Ammon's horn (tissue), 1 donor: ENCODE results near the gene NWD2.

ENCODE experiments used
- DNase-seq: peaks from one replicate; pipeline ENCODE4 v3.0.0-alpha.2; 2016; ENCODE audit warnings: low spot score

NWD2 gene

DNA sequence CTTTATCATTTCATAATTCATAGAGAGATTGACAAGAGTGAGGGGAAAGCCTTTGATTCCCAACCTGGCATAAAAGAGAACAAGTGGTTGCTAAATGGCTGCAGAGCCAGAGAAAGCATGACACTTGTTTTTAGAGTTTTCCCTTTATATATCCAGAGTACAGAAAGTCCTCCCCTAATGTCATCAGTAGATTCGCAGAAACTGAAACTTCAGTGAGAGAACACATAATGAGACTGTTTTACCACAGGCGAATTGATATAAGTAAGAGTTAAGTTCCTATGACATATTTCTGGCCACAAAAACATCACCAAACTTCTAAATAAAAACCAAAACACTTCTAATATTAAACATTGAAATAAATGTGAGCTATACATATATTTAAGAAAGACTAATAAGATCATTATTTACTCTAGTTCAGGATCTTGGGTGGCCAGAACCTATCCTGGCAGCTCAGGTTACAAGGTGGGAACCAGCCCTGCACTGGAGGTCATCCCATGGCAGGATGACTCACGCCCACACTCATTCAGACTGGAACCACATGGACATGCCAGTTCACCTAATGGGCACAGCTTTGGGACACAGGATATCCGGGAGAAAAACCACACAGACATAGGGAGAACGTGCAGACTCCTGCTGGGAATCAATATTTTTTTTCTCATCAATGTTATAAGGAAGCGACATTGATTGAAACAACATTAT, 35.5 kb downstream of the NWD2 start:
- DNase-seq = no peak

DNA sequence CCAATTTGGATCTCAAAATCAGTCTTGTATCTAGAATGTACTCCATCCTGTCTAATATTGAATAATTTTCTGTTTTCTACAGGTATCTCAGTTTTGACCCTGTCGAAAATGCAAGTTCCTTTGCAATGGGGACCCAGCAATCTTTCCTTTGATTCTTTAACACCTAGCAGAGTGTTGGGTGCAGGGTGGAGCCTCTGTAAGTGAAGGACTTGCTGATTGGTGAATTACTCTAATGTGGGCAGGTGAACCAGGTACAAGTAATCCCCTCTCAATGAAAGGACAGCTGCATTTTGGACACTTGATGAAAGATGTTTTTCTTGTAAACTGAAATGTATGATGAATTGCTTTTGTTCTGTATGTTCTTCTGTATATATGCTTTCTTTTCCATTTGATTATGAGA, 54.9 kb downstream of the NWD2 start:
- DNase-seq = no peak

DNA sequence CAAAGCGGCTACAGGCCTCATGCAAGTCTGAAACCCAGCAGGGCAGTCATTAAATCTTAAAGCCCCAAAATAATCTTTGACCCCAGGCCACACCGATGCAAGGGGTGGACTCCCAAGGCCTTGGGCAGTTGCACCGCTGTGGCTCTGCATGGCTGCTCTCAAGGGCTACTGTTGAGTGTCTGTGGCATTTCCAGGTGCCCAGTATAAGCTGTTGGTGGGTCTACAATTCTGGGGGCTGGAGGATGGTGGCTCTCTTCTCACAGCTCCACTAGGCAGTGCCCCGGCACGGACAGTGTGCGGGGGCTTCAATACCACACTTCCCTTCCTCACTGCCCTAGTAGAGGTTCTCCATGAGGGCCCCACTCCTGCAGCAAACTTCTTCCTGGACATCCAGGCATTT, 60.1 kb downstream of the NWD2 start:
- DNase-seq = no peak

DNA sequence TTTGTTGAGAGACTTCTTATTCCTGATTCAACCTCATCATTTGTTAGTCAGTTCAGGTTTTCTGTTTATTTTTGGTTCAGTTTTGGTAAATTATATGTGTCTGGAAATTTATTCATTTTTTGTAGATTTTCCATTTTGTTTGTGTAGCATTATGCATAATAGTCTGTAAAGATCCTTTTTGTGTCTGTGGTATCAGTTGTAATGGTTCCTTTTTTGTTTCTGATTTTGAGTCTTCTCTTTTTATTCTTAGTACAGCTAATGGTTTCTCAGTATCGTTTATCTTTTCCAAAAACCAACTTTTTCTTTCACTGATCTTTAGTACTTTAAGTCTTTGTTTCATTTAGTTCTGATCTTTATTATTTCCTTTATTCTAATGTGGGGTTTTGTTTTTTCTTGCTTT, 61.4 kb downstream of the NWD2 start:
- no peak for DNase-seq

DNA sequence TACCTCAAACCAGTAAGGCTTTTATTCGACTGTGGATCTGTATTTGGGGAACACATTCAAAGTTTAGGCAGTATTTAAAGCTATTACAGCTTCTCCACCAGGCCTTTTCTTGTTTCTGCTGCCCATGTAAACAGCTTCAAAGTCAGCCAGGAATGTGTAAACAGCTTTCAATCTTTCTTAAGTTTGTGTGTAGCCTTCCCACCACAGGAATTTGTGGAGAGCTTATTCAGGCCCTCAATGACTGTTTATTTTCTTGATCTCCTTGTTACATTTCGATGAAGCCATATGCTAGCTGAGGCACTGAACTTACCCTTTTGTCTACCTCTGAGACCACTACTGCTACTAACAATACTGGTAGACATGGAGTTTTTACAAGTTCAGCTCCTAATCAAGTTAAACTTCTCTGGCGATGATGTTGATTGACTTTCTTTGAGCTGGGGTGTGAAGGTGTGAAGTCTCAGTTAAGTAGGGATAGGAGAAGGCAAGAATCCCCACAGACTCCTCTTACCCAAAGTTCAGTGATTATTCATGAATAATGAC, 72.6 kb downstream of the NWD2 start:
- no peak for DNase-seq

DNA sequence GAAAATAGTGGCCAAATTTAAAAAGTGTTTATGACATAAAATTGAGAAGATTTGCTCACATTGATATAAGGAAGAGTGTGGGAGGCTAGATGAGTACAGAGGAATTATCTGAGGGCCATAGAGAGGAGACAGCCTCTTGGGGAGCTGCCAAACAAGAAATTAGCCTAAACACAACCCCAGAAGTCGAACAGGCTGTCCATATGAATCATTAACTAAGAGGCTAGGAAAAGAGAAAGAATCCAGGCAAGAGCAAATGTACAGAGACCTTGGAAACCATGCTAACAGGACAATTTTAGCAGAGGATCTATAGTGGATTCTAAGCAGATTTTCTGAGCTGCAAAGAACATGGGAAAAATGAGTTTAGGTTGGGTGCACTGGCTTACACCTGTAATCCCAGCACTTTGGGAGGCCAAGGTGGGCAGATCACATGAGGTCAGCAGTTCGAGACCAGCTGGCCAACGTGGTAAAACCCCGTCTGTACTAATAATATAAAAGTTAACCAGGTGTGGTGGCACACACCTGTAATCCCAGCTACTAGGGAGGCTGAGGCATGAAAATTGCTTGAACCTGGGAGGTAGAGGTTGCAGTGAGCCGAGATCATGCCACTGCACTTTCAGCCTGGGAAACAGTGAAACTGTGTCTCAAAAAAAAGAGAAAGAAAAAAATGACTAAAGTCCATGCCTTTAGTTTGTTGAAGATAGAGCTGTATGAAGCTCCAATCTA, 76.1 kb downstream of the NWD2 start:
- DNase-seq = no peak

DNA sequence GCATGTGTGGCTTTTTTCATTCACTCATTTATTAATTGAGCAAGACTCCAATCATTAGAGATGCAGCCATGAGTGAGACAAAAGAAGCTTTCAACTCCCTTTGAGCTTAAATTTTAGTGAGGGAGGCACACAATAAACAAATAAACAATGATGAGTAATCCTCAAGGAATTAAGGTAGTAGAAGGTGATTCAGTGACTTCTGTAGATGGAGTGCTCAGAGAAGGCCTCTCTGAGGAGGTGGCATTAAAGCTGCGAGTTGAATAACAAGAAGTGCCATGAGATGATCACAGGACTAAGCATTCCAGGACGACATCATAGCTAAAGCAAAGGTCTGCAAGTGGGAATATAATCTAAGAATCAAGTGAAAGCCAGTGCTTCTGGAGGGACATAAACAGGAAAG, 77.6 kb downstream of the NWD2 start:
- DNase-seq = no peak

DNA sequence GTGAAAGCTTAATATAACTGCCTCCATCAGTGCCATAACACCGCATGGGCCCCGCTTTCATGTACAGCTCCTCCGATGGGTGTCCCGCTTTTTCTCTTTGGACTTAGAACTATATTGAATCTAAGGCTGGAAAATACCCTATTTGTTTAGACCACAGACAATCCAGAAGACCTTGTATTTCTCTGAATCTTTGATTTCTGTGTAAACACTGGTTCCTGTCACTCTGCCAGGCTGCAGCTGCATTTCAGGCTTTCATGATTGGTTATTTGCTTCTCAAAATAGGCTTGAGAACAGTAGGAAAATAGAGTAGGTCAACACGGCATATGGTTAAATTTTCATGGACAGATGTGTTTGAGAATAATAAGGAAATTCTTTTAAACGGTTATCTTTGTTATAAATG, 80.0 kb downstream of the NWD2 start:
- peak; percentile 65 for DNase-seq

DNA sequence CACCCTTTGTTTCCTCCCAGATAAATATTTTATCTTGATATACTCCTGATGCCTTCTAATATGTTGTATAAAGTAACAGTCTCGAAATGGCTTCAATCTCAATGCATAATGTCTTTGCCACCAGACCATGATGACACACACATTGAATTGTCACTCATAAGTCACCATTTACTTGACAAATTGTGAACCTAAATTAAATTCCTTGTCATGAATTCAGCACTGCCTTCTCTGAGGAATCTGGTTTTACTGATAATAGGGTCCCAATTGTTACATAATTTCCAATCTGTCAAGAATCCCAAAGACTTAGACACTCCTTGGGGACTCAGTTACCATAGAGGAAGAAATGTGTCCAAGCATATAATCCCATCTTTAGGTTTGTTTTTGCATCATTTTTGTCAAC, 82.3 kb downstream of the NWD2 start:
- no peak for DNase-seq

DNA sequence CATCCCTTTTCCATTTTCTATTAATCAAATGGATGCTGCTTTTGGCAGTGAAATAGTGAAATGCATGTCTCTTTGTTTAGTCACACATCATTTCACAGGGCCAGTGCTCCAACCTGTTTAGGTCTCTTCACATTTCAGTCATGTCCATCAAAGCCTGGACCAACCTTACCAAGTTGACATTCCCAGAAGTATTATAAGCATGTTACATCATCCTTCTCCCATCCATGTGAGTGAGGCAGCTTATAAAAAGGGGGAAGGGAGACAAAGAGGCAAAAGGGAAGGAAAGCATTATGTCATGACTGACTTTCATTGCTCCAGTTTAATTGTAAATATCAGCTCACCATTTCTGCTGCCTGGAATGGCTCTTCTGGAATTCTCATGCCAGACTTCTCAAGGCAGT, 94.4 kb downstream of the NWD2 start:
- DNase-seq = no peak

DNA sequence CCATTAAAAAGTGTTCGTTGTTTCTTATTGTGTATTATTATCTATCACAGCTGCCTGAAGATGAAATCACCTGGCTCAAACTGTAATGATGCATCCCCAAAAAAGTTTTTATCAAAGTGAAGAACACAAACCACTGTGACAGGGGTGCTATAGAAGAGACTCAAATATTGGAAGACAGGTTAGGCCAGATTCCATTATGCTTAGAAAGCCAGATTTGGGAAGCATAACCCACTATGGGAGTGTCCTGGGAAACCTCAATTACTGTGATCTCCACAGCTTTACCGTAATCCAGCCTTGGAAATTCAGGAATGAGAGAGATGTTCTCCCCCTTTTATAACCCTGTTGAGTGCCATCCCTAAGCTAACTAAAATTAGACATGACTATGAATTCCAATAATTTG, 114.2 kb downstream of the NWD2 start:
- no peak for DNase-seq

DNA sequence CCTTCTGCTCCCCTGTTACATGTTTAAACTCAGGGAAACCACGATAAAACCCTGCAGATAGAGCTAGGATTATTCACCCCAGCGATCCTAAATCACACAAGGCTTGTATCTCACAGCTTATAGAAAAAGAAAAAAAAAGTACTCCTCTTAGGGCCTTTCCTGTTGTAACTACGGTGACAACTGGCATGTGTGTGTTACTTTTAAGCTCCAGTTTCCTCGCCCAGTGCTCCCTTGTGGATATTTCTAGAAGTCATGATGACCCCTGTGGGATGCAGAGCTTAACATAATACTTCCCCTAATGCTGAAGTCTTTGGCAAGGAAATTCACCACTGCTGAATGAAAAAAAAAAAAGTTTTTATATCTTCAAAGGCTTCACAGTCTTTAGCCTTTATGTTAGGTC, 114.7 kb downstream of the NWD2 start:
- no peak for DNase-seq

DNA sequence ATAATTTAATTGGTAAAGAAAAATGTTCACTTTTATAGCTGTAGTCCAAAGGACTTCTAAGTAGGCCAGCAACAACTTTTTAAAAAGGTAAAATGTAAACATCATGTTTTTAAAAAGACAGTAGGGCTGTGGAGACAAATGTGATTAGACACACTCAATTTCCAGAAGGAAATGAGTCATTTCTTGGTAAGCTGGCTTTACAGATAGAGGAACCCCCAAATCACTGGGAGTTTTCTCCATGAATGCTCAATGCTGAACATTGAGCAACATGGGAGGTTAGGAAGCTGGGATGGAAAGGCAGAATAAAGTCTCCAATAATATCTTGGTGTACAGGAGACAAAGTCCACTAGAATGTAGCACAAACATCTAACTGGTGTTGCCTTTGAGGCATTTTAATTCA, 121.3 kb downstream of the NWD2 start:
- DNase-seq = no peak

DNA sequence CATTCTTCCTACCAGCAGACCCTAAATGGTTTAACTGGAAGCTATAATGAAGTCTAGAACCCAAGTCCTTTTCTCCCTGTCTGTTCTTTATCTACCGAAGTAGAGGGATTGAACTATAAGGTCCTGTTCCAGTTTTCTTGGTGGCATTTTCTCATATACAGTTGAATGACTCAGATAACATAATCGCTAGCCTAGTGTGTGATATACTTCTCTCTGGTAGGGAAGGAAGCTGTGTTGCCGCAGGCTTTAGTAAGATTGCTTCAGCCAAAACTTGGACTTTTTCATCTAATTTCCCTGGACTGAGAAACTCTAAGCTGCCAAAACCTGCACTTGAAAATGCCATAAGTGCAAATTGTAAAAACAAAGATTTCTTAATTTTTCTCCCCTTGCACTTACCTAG, 123.4 kb downstream of the NWD2 start:
- no peak for DNase-seq

DNA sequence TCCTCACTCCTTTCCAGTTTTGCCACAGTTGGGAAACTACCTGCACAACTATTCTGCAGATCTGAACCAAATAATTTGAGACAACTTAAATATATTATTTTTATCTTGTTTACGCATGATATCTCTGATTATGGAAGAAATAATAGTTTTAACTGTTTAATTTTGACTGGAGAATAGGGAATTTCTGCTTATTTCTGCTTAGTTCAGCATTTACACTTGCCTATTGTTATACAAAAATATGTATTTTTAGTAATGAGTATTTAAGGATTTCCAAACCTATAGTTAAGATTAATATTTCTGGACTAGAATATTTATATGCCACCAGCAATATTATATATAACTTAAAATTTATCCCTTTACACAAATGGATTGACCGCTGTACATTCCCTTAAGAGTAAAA, 125.5 kb downstream of the NWD2 start:
- no peak for DNase-seq

DNA sequence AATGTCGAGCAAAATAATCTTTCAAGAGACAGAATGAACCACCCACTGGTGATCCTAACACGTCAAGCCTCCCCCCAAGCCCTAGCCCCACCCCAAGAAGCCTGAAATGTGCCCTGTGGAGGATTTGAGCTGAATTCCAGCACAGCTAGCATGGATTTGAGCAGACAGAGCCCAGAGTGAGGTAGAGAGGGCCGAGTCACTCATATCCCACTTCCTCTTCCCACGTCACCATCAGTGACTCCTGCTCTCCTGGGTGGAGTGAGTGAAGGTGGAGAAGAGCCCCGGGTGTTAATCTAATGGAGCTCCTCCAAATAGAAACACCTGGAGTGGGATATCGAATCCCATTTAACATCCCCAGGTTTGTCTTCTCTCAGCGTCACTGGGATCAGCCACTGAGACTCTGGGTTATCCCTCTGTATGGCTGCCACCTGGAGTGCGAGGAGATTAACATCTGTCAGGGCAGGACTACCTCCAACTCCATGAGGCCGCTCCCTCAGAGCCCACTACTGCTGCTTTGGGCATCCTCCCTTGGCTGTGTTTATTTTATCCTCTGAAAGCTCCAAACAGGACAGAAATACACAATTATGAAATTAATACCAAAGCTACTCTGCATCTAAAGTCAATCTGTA, 136.6 kb downstream of the NWD2 start:
- DNase-seq = no peak

DNA sequence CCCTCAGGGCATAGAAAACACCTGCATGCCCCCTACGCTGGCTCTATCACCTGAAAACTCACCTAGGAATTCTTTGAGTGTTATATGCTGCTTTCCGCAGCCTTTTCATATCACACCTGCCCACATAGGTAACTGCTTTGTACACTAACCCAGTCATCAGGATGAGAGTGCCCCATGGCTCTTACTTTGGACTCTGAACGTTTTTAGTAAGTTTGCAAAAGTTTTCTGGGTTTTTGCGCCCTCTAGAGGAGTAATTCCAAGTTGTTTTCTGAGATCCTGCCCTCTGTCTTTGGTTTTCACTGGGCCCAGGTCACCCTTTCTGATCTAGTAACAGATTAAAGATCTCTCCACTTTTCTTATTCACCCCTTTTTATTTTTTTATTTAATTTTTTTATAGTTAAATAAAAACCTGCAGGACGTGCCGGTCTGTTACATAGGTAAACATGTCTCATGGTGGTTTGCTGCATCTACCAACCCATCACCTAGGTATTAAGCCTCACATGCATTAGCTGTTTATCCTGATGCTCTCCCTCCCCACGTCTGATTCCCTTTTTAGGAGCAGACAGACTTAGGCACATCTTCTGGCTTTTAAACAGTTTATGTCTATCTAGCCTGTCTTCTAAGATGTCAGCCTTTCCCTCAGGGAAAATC, 139.2 kb downstream of the NWD2 start:
- DNase-seq = peak; percentile 43

DNA sequence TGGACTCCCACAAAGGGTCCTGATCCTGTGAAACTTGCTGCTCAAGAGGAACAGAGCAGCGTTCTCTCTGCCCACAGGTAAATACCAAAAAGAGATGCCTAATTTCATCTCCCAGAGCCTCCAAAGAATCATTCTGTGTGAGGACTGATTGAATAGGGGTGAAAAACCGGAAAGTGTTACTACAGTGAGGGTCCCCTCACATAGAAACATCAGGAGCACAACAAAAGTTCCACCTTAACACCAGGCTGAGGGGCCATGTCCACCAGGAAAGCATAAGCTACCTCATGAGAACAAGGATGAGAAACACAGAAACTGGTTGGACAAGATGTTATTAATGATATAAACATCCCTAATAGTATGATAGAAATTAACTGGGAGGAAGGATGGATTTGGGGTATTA, 140.9 kb downstream of the NWD2 start:
- DNase-seq = no peak

DNA sequence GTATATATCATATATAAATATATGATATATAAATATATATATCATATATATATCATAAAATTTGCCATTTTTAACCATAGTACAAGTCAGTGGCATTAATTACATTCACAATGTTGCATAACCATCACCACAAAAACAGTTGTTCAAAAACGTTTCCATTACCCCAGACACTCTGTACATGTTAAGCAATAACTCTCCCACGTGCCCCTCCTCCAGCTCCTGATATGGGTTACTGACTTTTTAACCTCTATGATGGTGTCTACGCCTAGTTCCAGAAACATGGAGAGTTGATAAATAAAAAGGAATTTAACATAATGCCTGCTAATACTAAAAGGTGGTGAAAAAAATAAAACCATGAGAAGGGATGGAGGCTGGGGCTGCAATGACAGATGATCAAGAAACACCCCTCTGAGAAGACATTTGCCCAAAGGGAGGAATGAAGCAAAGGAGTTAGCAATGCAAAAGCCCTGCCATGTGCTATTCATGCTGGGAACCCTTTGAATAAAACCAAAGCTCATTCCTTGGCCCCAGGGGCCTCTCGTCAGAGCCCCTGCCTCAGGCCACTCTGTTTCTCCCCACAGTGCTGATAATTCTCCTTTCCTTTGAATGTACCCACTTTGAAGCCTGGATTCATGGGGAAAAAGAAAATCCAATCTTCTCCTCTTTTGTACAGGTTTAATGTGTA, 144.3 kb downstream of the NWD2 start:
- DNase-seq = no peak

DNA sequence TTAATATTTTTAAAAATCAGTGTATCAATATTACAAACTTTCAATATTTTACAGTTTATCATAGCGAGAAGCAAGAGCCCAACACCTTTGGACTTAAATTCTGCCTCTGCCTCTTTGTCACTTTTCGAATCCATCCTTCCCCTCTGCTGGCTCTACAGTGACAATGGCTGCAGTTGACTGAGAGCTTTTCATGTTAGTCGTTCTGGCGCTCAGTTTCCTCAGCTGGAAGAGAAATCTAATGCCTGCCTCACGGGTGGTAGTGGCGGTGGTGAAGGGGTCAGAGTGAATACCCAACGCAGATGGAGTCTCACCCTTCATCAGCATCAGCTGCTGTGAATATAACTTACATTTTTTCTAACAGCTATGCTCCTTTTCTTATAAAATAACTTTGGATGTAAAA, 144.8 kb downstream of the NWD2 start:
- DNase-seq = no peak

DNA sequence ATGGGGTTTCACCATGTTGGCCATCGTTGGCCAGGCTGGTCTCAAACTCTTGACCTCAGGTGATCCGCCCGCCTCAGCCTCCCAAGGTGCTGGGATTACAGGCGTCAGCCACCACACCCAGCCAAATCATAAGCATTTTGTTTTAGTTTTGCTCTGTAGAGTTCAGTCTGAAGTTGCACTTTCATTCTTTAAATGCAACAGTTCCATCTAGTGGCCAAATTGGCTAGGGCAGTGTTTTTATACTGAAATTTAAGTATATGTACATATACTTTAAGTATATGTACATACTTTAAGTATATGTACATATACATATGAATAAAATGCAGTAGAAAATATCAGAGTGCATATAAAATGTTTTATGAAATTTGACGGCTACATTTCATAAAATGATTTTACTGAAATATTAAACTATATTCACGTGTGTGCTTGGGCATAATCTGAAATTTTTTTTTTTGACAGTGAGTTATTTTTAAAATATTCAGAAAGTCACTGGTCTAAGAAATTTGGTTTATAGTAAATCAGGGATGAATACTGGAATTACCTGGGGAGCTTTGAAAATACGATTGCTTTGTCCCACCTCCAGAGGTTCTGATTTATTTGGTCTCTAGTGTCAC, 145.5 kb downstream of the NWD2 start:
- peak; percentile 69 for DNase-seq
